GM19324 (cell line): ENCODE measurements around the gene PDILT.

Experiments
- ATAC-seq: cut with Tn5 transposase; IDR thresholded peaks from one replicate; pipeline ENCODE4 v1.9.1; 2021; ENCODE audit warnings: mild to moderate bottlenecking, moderate library complexity; ENCODE audit not compliant: unreplicated experiment, low FRiP score

The PDILT gene

DNA sequence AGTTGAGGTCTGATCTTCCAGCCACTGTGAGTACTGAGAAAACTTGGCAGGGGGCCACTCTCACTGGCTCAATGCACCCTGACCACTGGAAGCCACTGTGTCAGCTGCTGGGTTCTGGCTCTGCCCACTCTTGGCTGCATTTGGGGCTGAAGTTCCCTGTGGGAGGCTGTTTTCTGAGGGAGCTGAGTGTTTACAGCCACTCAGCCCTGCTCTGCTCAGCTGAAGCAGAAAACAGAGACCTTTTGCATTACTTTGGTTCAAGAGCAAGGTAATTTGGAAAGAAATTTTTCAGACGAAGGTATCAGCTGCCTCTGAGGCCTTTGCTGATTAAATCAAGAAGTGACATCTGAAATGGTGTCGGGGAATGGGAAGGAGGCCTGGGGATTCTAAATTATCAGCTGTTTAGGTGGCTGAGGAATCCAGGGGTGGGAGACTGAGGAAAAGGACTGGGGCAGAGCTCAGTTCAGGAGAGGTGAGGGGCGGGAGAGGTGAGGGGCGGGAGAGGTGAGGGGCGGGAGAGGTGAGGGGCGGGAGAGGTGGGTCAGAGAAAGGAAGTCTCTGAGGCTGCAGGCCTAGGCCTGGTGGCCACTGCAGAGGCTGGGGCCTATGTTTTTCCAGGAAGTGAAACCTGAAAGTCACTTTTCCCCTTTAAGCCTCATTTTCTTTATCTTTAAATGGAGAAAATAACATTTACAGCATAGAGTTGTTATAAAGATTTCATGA lies 5.0 kb upstream of the PDILT start, which contains the start of gene ACSM5:
TSS of gene ACSM5 (plus strand) at position 137 of the 723 bp plus-strand sequence. CDS start 1,951 bp downstream, outside the sequence.
- ATAC-seq = no peak

GRCh38 chr16:20402651-20403050 lies 1.9 kb downstream of the PDILT start:
- ATAC-seq = no peak

GRCh38 chr16:20401475-20402016 lies 3.0 kb downstream of the PDILT start:
- ATAC-seq = no peak

GRCh38 chr16:20401066-20401465 lies 3.5 kb downstream of the PDILT start:
- ATAC-seq = no peak

DNA sequence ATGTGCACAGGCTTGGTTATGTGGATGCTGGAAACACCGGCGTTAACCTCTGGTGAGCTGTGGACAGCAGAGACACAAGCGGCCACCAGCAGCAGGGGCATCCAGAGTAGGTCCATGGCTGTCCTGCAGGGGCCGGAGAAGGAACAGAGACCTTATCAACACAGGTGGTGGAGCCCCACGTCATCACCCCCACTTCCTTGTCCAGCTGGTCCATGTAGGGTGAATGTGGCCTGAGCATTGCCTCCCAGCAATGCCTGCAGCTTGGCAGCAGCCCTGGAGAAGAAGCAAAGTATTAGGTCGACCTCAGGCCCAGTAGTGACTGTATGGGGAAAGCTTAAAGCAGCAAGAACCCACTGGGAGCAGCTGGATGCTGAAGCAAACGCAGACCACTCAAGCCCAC lies 5.4 kb downstream of the PDILT start:
- no peak for ATAC-seq

DNA sequence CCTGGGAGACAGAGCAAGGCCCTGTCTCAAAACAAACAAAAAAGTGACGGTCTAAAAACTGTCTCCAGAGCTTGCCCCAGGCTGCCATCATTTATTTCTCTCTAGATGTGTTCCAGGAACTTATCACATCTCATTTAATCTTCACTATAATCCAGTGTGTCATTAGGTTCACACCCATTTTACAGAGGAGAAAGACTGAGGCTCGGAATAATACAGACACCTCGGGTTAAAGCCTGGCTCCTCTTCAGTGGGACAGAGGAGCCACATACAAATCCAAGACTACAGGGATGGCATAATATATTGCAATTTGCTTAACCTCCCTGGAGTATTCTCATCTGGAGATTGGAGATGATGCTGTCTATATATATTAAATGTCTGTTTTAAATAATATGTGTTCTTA lies 5.9 kb downstream of the PDILT start:
- no peak for ATAC-seq

DNA sequence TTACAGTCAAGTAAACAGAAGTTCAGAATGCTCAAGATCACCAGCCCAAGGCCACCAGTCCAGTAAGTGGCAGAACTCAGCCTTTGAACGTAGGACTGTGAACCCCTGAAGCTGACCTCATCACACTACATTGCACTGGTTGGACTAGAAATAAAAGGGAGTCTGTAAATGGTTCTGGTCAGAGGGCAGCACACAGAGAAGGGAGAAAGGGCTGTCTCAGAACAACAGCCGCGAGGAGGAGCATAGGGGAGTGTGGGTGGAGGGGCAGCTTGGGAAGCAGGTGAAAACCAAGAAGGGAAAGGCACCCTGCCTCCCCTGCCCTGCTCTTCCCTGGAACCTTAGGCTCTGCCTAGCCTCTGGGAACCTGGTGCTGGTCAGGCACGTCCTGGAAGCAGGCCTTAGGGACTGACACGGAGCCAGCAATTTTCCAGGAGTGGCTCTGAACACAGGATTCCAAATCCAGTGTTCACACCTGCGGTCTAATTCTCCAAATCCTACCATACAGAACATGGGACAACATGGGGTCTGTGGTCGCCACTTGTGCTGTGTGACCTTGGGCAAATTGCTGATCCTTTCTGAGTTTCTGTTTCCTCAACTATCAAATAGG lies 7.0 kb downstream of the PDILT start:
- ATAC-seq = no peak

GRCh38 chr16:20396846-20397467 lies 7.6 kb downstream of the PDILT start:
- ATAC-seq = no peak

- ATAC-seq = no peak
These were observed 8.6 kb downstream of the PDILT start for GRCh38 chr16:20395946-20396345.

GRCh38 chr16:20393801-20394577 lies 10.5 kb downstream of the PDILT start:
- no peak for ATAC-seq

DNA sequence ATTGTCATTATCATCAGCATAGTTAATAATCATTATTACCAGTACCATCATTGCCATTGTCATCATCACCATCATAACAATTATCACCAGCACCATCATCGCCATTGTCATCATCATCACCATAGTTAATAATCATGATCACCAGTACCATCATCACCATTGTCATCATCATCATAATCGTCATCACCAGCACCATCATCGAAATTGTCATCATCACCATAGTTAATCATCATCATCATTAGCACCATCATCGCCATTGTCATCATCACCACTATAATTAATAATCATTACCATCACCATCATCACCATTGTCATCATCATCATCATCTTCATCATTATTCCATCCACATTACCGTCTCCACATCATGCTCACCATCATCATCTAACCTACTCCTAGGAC lies 13.5 kb downstream of the PDILT start:
- no peak for ATAC-seq

DNA sequence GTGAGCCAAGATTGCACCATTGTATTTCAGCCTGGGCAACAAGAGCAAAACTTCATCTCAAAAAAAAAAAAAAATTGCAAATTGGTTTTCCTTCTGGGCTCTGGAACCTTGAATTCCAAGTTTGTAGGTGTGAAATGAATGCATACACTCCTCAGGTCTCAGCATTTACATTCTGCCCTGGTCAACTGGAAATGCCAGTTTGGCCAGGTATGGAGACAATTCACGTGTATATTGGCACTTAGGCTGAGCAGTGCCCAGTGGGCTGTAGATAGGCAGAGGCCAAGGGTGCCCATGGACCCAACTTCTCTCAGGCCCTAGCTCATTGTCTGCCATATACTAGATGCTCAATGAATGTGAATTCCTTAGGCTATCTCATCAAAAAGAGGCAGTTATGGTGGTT lies 15.7 kb downstream of the PDILT start:
- no peak for ATAC-seq

GRCh38 chr16:20387978-20388377 lies 16.6 kb downstream of the PDILT start:
- ATAC-seq = no peak

GRCh38 chr16:20385844-20386832 lies 18.4 kb downstream of the PDILT start:
- no peak for ATAC-seq

GRCh38 chr16:20383106-20384029 lies 21.2 kb downstream of the PDILT start:
- ATAC-seq = no peak

GRCh38 chr16:20382202-20382948 lies 22.2 kb downstream of the PDILT start:
- ATAC-seq = no peak

DNA sequence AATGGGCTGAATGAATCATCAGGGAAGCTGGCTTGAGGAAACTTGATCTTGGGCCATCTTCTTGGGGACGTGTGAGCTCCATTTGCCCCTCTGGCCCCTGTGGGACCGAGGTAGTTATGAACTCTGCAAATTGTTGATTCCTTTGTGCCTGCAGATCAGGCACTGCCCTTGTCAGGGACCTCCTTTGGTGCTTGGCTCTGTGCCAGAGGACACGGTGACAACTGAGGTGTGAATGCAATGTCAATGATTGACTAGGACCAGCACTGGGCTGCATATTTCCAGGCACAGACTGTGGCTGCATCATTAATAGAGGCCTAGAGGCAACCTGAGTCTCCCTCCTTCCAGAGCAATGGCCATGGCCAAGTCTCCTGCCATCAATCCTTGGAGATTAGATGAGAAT lies 23.8 kb downstream of the PDILT start:
- ATAC-seq = no peak

- ATAC-seq = no peak
These were observed 27.4 kb downstream of the PDILT start for GRCh38 chr16:20377181-20377580.
